MCF 10A (cell line): ENCODE results near the gene HLA-DMA. TPM values are rescaled to one million over a fixed set of nuclear protein-coding genes. Genes with fewer than 3 reads are reported as not detected.
A peak's percentile ranks its signal among the peaks of the same experiment; 100 is the strongest.

ENCODE experiments used
- Bru-seq: library from RNA; stranded (reverse); fragments of 400-500 nt; gene quantifications from one replicate; lab custom pipeline; 2021; lab: Mats Ljungman, UMichigan
- BruChase-seq, 2 experiments: library from RNA; stranded (reverse); fragments of 400-500 nt; gene quantifications; one replicate each; lab custom pipeline; 2021; lab: Mats Ljungman, UMichigan
- BruUV-seq: library from RNA; stranded (reverse); fragments of 400-500 nt; replicated peaks from 2 replicates; lab custom pipeline; 2021; lab: Mats Ljungman, UMichigan
- CTCF ChIA-PET: fragments of 300-600 bp; sonication (Branson Sonifier 250); formaldehyde crosslinking; extraction: SDS; loops from one replicate; lab custom pipeline; 2021; ENCODE audit warnings: antibody characterized with exemption, inconsistent platforms; lab: Yijun Ruan, JAX
- POLR2A ChIA-PET: fragments of 300-600, 350-650 bp; sonication (Branson Sonifier 250); formaldehyde crosslinking; extraction: SDS; loops from one replicate; lab custom pipeline; 2020; ENCODE audit warnings: antibody characterized with exemption, inconsistent platforms; lab: Yijun Ruan, JAX
- DNase-seq: peaks from one replicate; pipeline ENCODE4 v3.0.0-alpha.2; 2018; ENCODE audit not compliant: unreplicated experiment
- H3K27ac Mint-ChIP-seq: one replicate; pipeline ENCODE4 v1.8.0; 2022; ENCODE audit warnings: mild to moderate bottlenecking, low read depth, mixed read lengths; ENCODE audit not compliant: unreplicated experiment
- H3K27me3 Mint-ChIP-seq: one replicate; pipeline ENCODE4 v1.8.0; 2022; ENCODE audit warnings: mixed read lengths; ENCODE audit not compliant: insufficient read depth, unreplicated experiment
- H3K36me3 Mint-ChIP-seq: one replicate; pipeline ENCODE4 v1.8.0; 2022; ENCODE audit warnings: mild to moderate bottlenecking, moderate library complexity, mixed read lengths; ENCODE audit not compliant: insufficient read depth, unreplicated experiment
- H3K4me1 Mint-ChIP-seq: one replicate; pipeline ENCODE4 v1.8.0; 2022; ENCODE audit warnings: mixed read lengths; ENCODE audit not compliant: insufficient read depth, unreplicated experiment
- H3K4me3 Mint-ChIP-seq: one replicate; pipeline ENCODE4 v1.8.0; 2022; ENCODE audit warnings: mild to moderate bottlenecking, moderate library complexity, mixed read lengths; ENCODE audit not compliant: unreplicated experiment
- H3K9me3 Mint-ChIP-seq: one replicate; pipeline ENCODE4 v1.8.0; 2022; ENCODE audit warnings: mixed read lengths; ENCODE audit not compliant: unreplicated experiment
- intact Hi-C: fragments of 100-400 bp; cut with micrococcal nuclease; formaldehyde crosslinking; loops from 2 replicates; pipeline ENCODE4 v1.14.1; 2022
- long read RNA-seq: library from polyadenylated mRNA; stranded (forward); transcript quantifications from one replicate; pipeline ENCODE4 v2.0.0, GENCODE V29; 2022
- total RNA-seq: library from RNA; stranded (reverse); gene quantifications from 2 replicates; pipeline ENCODE4 v1.2.3, GENCODE V29; 2022
- TF ChIP-seq, protein P1 (sequence below): fragments of 200-600 bp; IDR thresholded peaks from one replicate; pipeline ENCODE4 v1.8.0; 2022; ENCODE audit warnings: antibody characterized with exemption, mild to moderate bottlenecking; ENCODE audit not compliant: unreplicated experiment

Gene HLA-DMA
- total RNA-seq (2.4 and 2.9 TPM in 2 replicates), Bru-seq, nascent RNA (percentile 41 among the genes with signal in this experiment), BruChase-seq, experiment 1, labeled RNA remaining after a 6-hour chase (percentile 86 among the genes with signal in this experiment), BruChase-seq, experiment 2, labeled RNA remaining after a 2-hour chase (percentile 63 among the genes with signal in this experiment)
- long read RNA-seq, partial matches to known transcripts = 1 of 2 reads
- long read RNA-seq, other reads (novel, unspliced or antisense) = 1 of 2 reads

- ChIA-PET CTCF (interaction anchor here (0.5 to 4.4 kb wide), 28 partner anchors 10 to 883 kb away, joined by 3 to 55 read pairs (median 4); partner anchors contain the start of genes BRD2 and HLA-DMB), POLR2A (interaction anchor here (0.6 to 8.2 kb wide), 11 partner anchors 10 to 776 kb away, joined by 3 to 130 read pairs (median 4); partner anchors contain the start of genes BRD2, PSMB8, RING1 and TAP2)
- H3K9me3 Mint-ChIP-seq = no peaks in the 10 kb centered on the region
- no TSS peak for BruUV-seq
- H3K36me3 Mint-ChIP-seq = no peaks in the 10 kb centered on the region
- peak; percentile 89 for DNase-seq
- no peaks in the 10 kb centered on the region for H3K27me3 Mint-ChIP-seq
- H3K27ac Mint-ChIP-seq = no peak within 1 kb of the TSS
- no peak within 1 kb of the TSS for H3K4me3 Mint-ChIP-seq
- no peaks in the 10 kb centered on the region for H3K4me1 Mint-ChIP-seq
- intact Hi-C loops = loop anchor here (2.0 kb wide), 1 partner anchor 32 kb away; no protein-coding TSS in a partner anchor
- TF ChIP-seq, protein P1, sequence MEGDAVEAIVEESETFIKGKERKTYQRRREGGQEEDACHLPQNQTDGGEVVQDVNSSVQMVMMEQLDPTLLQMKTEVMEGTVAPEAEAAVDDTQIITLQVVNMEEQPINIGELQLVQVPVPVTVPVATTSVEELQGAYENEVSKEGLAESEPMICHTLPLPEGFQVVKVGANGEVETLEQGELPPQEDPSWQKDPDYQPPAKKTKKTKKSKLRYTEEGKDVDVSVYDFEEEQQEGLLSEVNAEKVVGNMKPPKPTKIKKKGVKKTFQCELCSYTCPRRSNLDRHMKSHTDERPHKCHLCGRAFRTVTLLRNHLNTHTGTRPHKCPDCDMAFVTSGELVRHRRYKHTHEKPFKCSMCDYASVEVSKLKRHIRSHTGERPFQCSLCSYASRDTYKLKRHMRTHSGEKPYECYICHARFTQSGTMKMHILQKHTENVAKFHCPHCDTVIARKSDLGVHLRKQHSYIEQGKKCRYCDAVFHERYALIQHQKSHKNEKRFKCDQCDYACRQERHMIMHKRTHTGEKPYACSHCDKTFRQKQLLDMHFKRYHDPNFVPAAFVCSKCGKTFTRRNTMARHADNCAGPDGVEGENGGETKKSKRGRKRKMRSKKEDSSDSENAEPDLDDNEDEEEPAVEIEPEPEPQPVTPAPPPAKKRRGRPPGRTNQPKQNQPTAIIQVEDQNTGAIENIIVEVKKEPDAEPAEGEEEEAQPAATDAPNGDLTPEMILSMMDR = peak; percentile 45
These were observed at the start of gene HLA-DMA for GRCh38 chr6:32952817-32953739. HLA-DMA (minus strand) TSS chr6:32953097; CDS start chr6:32953036, 61 bp downstream.

GRCh38 chr6:33001685-33002084 lies 48.8 kb upstream of the HLA-DMA start:
- intact Hi-C loops = no loop called here
- CTCF ChIA-PET = interaction anchor here (0.6 to 2.0 kb wide), 2 partner anchors 246 to 395 kb away, joined by 4 to 8 read pairs; no protein-coding TSS in a partner anchor
- peaks cover 87% of the 10 kb centered on the region for H3K27me3 Mint-ChIP-seq
- H3K36me3 Mint-ChIP-seq = no peaks in the 10 kb centered on the region
- H3K4me3 Mint-ChIP-seq = no peak overlapping the region
- no peaks in the 10 kb centered on the region for H3K4me1 Mint-ChIP-seq
- no peak for DNase-seq
- TF ChIP-seq, protein P1 = no peak
- no peaks in the 10 kb centered on the region for H3K9me3 Mint-ChIP-seq
- no TSS peak for BruUV-seq
- POLR2A ChIA-PET = no interaction called here
- H3K27ac Mint-ChIP-seq = no peak overlapping the region

DNA sequence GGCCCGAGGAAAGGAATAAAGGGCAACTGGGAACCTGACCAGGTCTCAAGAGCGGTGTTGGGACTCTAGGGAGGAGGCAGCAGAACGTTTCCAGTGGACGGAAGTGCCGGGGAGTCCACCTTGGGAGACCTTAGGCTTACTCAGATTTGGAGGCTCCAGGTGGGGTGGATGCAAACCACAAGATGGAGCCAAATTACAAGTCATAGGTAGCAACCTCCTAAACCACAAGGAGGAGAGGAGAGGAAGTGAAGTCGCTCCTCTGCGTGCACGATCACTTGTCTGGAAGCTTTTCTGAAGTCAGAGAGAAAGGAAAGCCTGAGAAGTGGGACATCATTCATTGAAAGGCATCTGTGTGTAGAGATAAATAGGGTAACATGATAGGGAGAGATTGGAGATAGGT lies 47.2 kb upstream of the HLA-DMA start:
- CTCF ChIA-PET = interaction anchor here (0.6 to 2.0 kb wide), 7 partner anchors 10 to 345 kb away, joined by 3 to 8 read pairs (median 4); no protein-coding TSS in a partner anchor
- TF ChIP-seq, protein P1 = no peak
- H3K9me3 Mint-ChIP-seq = no peaks in the 10 kb centered on the region
- POLR2A ChIA-PET = no interaction called here
- H3K4me1 Mint-ChIP-seq = no peaks in the 10 kb centered on the region
- BruUV-seq = no TSS peak
- intact Hi-C loops = no loop called here
- no peak overlapping the region for H3K27ac Mint-ChIP-seq
- H3K27me3 Mint-ChIP-seq = peaks cover 86% of the 10 kb centered on the region
- H3K36me3 Mint-ChIP-seq = no peaks in the 10 kb centered on the region
- DNase-seq = peak; percentile 38
- H3K4me3 Mint-ChIP-seq = no peak overlapping the region
